Panc1 (cell line): Measurements from ENCODE around the gene ETFA. TPM values are rescaled to one million over a fixed set of nuclear protein-coding genes. Genes with fewer than 3 reads are reported as not detected.

ENCODE experiments used
- ATAC-seq: fragments of 200-7000 bp; cut with Tn5 transposase; 2 replicates; pipeline ENCODE4 v1.9.1; 2020; ENCODE audit warnings: mild to moderate bottlenecking, moderate library complexity
- BruUV-seq: library from RNA; stranded (reverse); fragments of 400-500 nt; replicated peaks from 2 replicates; lab custom pipeline; 2021; lab: Mats Ljungman, UMichigan
- CTCF ChIA-PET: fragments of 300-600 bp; sonication (Branson Sonifier 250); formaldehyde crosslinking; loops from one replicate; lab custom pipeline; 2022; ENCODE audit warnings: antibody characterized with exemption; lab: Charles Lee
- POLR2A ChIA-PET: fragments of 300-600 bp; sonication (Branson Sonifier 250); formaldehyde crosslinking; loops from one replicate; lab custom pipeline; 2022; ENCODE audit warnings: antibody characterized with exemption; lab: Charles Lee
- DNase-seq: peaks from one replicate; pipeline ENCODE4 v3.0.0-alpha.2; 2010; ENCODE audit warnings: low read depth, low spot score
- H3K27ac ChIP-seq: 2 replicates; pipeline ENCODE4 v1.5.1; 2011; ENCODE audit warnings: mild to moderate bottlenecking, low read length, inconsistent platforms
- H3K27me3 ChIP-seq: fragments of 200-500 bp; sonication (Bioruptor generic); 2 replicates; pipeline ENCODE4 v1.6.0; 2014; ENCODE audit warnings: low read length, inconsistent platforms; ENCODE audit not compliant: control insufficient read depth, insufficient read depth
- H3K36me3 ChIP-seq: fragments of 200-500 bp; sonication (Bioruptor generic); 2 replicates; pipeline ENCODE4 v1.5.1; 2014; ENCODE audit warnings: inconsistent platforms, mild to moderate bottlenecking, low read length, moderate library complexity; ENCODE audit not compliant: control insufficient read depth, insufficient read depth
- H3K4me1 ChIP-seq: 2 replicates; pipeline ENCODE4 v1.5.1; 2011; ENCODE audit warnings: inconsistent platforms, mild to moderate bottlenecking, low read length, moderate library complexity; ENCODE audit not compliant: control insufficient read depth, insufficient read depth
- H3K4me3 ChIP-seq, 2 experiments: 2 replicates each; pipeline ENCODE4 v1.5.1; 2011 to 2012; ENCODE audit warnings: low read depth in 2 of 2, low read length in 2 of 2, mild to moderate bottlenecking in 2 of 2, inconsistent platforms in 1 of 2, moderate library complexity in 1 of 2
- H3K9me3 ChIP-seq: fragments of 200-500 bp; sonication (Bioruptor generic); 2 replicates; pipeline ENCODE4 v1.5.1; 2014; ENCODE audit warnings: low read depth, mild to moderate bottlenecking, inconsistent platforms, low read length, moderate library complexity; ENCODE audit not compliant: control insufficient read depth, insufficient read depth
- CTCF ChIP-seq: fragments of 450-650 bp; IDR thresholded peaks from 2 replicates; pipeline ENCODE4 v1.5.1; 2017; ENCODE audit warnings: mild to moderate bottlenecking
- POLR2AphosphoS5 ChIP-seq: IDR thresholded peaks from 2 replicates; pipeline ENCODE4 v1.6.1; 2012; ENCODE audit warnings: mild to moderate bottlenecking, low read depth, low read length, moderate library complexity
- REST ChIP-seq, 2 experiments: IDR thresholded peaks; 2 replicates each; pipeline ENCODE4 v1.6.1; 2011 to 2012; ENCODE audit warnings: low read depth in 2 of 2, control low read depth in 1 of 2, low read length in 1 of 2, mild to moderate bottlenecking in 1 of 2, moderate library complexity in 1 of 2; ENCODE audit not compliant: insufficient read depth in 1 of 2
- SIN3A ChIP-seq: IDR thresholded peaks from 2 replicates; pipeline ENCODE4 v1.6.1; 2012; ENCODE audit warnings: low read depth, mild to moderate bottlenecking, low read length, moderate library complexity, borderline replicate concordance; ENCODE audit not compliant: insufficient read depth
- TCF7L2 ChIP-seq: IDR thresholded peaks from 2 replicates; pipeline ENCODE4 v1.6.1; 2011; ENCODE audit warnings: mild to moderate bottlenecking, low read depth, low read length, inconsistent platforms
- in situ Hi-C: cut with HindIII; loops from 2 replicates; pipeline ENCODE4 v1.10.0; 2016; ENCODE audit warnings: low sequenced_read_pairs, low pct_unique_long_range_greater_than_20kb
- intact Hi-C: fragments of 100-400 bp; cut with micrococcal nuclease; formaldehyde crosslinking; loops from one replicate; pipeline ENCODE4 v1.10.0; 2022; ENCODE audit not compliant: unreplicated experiment
- total RNA-seq: library from RNA; stranded (reverse); gene quantifications from one replicate; pipeline ENCODE4 v1.2.1, GENCODE V29; 2021; ENCODE audit not compliant: unreplicated experiment

ETFA gene
- total RNA-seq, 1 experiment from 2014 or later = 159 TPM

GRCh38 chr15:76340803-76341365 is 29.6 kb upstream of the ETFA start:
- H3K4me3 ChIP-seq = peak overlapping the region; percentile 42 to 52
- ChIA-PET CTCF (interaction anchor here (0.8 kb wide), 1 partner anchor 11 kb away, joined by 4 read pairs; no protein-coding TSS in a partner anchor), POLR2A (interaction anchor here (0.6 kb wide), 1 partner anchor 81 kb away, joined by 3 read pairs; no protein-coding TSS in a partner anchor)
- no TSS peak for BruUV-seq
- in situ Hi-C loops = no loop called here
- H3K27ac ChIP-seq = no peak overlapping the region
- intact Hi-C loops = no loop called here
- DNase-seq (no peak), ATAC-seq (peak; percentile 83)
- peaks cover 3% of the 10 kb centered on the region; the same call in 1 of the 2 replicates for H3K4me1 ChIP-seq
- peaks cover 3% of the 10 kb centered on the region; the same call in 1 of the 2 replicates for H3K36me3 ChIP-seq
- peaks cover 16% of the 10 kb centered on the region for H3K27me3 ChIP-seq
- peak; percentile 52; the same call in 1 of the 2 replicates for TF ChIP-seq CTCF
- no peak for TF ChIP-seq SIN3A
- H3K9me3 ChIP-seq = no peaks in the 10 kb centered on the region

GRCh38 chr15:76340198-76340802 is 29.0 kb upstream of the ETFA start:
- H3K9me3 ChIP-seq = no peaks in the 10 kb centered on the region
- intact Hi-C loops (no loop called here), in situ Hi-C loops (no loop called here)
- H3K27ac ChIP-seq = no peak overlapping the region
- DNase-seq = no peak
- CTCF ChIA-PET = interaction anchor here (0.6 to 0.8 kb wide), 2 partner anchors 10 to 282 kb away, joined by 4 to 6 read pairs; no protein-coding TSS in a partner anchor
- H3K4me1 ChIP-seq = peaks cover 3% of the 10 kb centered on the region; the same call in 1 of the 2 replicates
- POLR2A ChIA-PET = no interaction called here
- TF ChIP-seq REST (IDR thresholded peaks at IDR 0.05; ENCODE audit: insufficient read depth in 1 of 2, low read depth in 2 of 2, low read length in 1 of 2) = no peak
- no peak for TF ChIP-seq TCF7L2
- TF ChIP-seq CTCF = no peak
- no peak for TF ChIP-seq SIN3A
- TF ChIP-seq POLR2AphosphoS5 = no peak
- ATAC-seq = peak; percentile 62
- peaks cover 3% of the 10 kb centered on the region; the same call in 1 of the 2 replicates for H3K36me3 ChIP-seq
- no TSS peak for BruUV-seq
- H3K27me3 ChIP-seq = peaks cover 14% of the 10 kb centered on the region
- H3K4me3 ChIP-seq = peak overlapping the region; percentile 42 to 52
